CD14-positive monocyte (primary cell): ENCODE results near the gene OPN1SW. TPM values are rescaled to one million over a fixed set of nuclear protein-coding genes. Genes with fewer than 3 reads are reported as not detected.
A peak's percentile ranks its signal among the peaks of the same experiment; 100 is the strongest.

Experiments used
- DNase-seq, 3 donors: peaks; one replicate each; pipeline ENCODE4 v3.0.0-alpha.2; 2011 to 2022
- H2AFZ ChIP-seq: 2 replicates; pipeline ENCODE4 v1.6.0; 2012; ENCODE audit warnings: mild to moderate bottlenecking, low read depth, low read length, inconsistent platforms; ENCODE audit not compliant: insufficient read depth, poor library complexity, severe bottlenecking
- H3K27ac ChIP-seq, 2 donors: 1 replicate in 1 of 2; 2 replicates in 1 of 2; pipeline ENCODE4 v1.5.1; 2012 to 2013; ENCODE audit warnings: low read length in 2 of 2, control low read depth in 1 of 2, inconsistent platforms in 1 of 2, low read depth in 1 of 2, mild to moderate bottlenecking in 1 of 2
- H3K27me3 ChIP-seq, 2 donors: one replicate each; pipeline versions ENCODE4 v1.6.0 to v1.6.1; 2011 to 2013; ENCODE audit warnings: low read length in 2 of 2; ENCODE audit not compliant: control insufficient read depth in 2 of 2, insufficient read depth in 2 of 2
- H3K36me3 ChIP-seq, 2 donors: replicated peaks in 1 of 2; 1 replicate in 1 of 2; 2 replicates in 1 of 2; pipeline versions ENCODE4 v1.5.1 to v1.6.1; 2012 to 2013; ENCODE audit warnings: low read length in 2 of 2, control low read depth in 1 of 2, inconsistent platforms in 1 of 2, mild to moderate bottlenecking in 1 of 2; ENCODE audit not compliant: insufficient read depth in 2 of 2, control insufficient read depth in 1 of 2
- H3K4me1 ChIP-seq, 2 donors: 1 replicate in 1 of 2; 2 replicates in 1 of 2; pipeline versions ENCODE4 v1.5.1 to v1.6.1; 2012 to 2013; ENCODE audit warnings: low read length in 2 of 2, control low read depth in 1 of 2, inconsistent platforms in 1 of 2, mild to moderate bottlenecking in 1 of 2, moderate library complexity in 1 of 2; ENCODE audit not compliant: insufficient read depth in 2 of 2, control insufficient read depth in 1 of 2
- H3K4me2 ChIP-seq: replicated peaks from 2 replicates; pipeline ENCODE3; 2012; ENCODE audit warnings: low read length, moderate library complexity, mild to moderate bottlenecking; ENCODE audit not compliant: poor library complexity, severe bottlenecking; ENCODE audit errors: extremely low read depth
- H3K4me3 ChIP-seq, 3 experiments: fragments of 200-600 bp in 1 of 3; sonication (generic) in 1 of 3; replicated peaks in 1 of 3; 1 replicate in 2 of 3; 2 replicates in 1 of 3; pipeline ENCODE4 v1.5.1; 2011 to 2013; ENCODE audit warnings: low read length in 3 of 3, mild to moderate bottlenecking in 3 of 3, control low read depth in 2 of 3, low read depth in 2 of 3, inconsistent platforms in 1 of 3, moderate library complexity in 1 of 3
- H3K79me2 ChIP-seq: 2 replicates; pipeline ENCODE4 v1.6.0; 2012; ENCODE audit warnings: mild to moderate bottlenecking, control low read depth, inconsistent platforms, low read length, moderate library complexity; ENCODE audit not compliant: insufficient read depth
- H3K9ac ChIP-seq: 2 replicates; pipeline ENCODE4 v1.6.0; 2017; ENCODE audit warnings: low read length, mild to moderate bottlenecking; ENCODE audit not compliant: insufficient read depth, poor library complexity, severe bottlenecking
- H3K9me3 ChIP-seq, 2 donors: replicated peaks in 1 of 2; 1 replicate in 1 of 2; 2 replicates in 1 of 2; pipeline versions ENCODE4 v1.5.1 to v1.6.1; 2012 to 2013; ENCODE audit warnings: low read length in 2 of 2, control low read depth in 1 of 2; ENCODE audit not compliant: control insufficient read depth in 1 of 2, insufficient read depth in 1 of 2
- H4K20me1 ChIP-seq: 2 replicates; pipeline ENCODE4 v1.6.0; 2012; ENCODE audit warnings: mild to moderate bottlenecking, low read length, control low read depth, moderate library complexity; ENCODE audit not compliant: insufficient read depth
- H3K27ac Mint-ChIP-seq, 7 donors: one replicate each; pipeline ENCODE4 v1.8.0; 2020; ENCODE audit warnings: mild to moderate bottlenecking in 7 of 7, mixed read lengths in 7 of 7, moderate library complexity in 6 of 7, inconsistent platforms in 2 of 7
- H3K27me3 Mint-ChIP-seq, 3 donors: one replicate each; pipeline ENCODE4 v1.8.0; 2021 to 2022; ENCODE audit warnings: low read depth in 3 of 3, mild to moderate bottlenecking in 3 of 3, mixed read lengths in 3 of 3, moderate library complexity in 3 of 3, inconsistent platforms in 1 of 3
- H3K36me3 Mint-ChIP-seq, 2 donors: one replicate each; pipeline ENCODE4 v1.8.0; 2020; ENCODE audit warnings: mixed read lengths in 2 of 2, inconsistent platforms in 1 of 2, mild to moderate bottlenecking in 1 of 2
- H3K4me1 Mint-ChIP-seq: one replicate; pipeline ENCODE4 v1.8.0; 2020; ENCODE audit warnings: mild to moderate bottlenecking, mixed read lengths
- H3K4me3 Mint-ChIP-seq, 2 donors: one replicate each; pipeline ENCODE4 v1.8.0; 2020; ENCODE audit warnings: mild to moderate bottlenecking in 2 of 2, mixed read lengths in 2 of 2, moderate library complexity in 1 of 2
- H3K9me3 Mint-ChIP-seq, 7 donors: one replicate each; pipeline ENCODE4 v1.8.0; 2020 to 2022; ENCODE audit warnings: mixed read lengths in 7 of 7, mild to moderate bottlenecking in 6 of 7, moderate library complexity in 6 of 7, inconsistent platforms in 2 of 7
- CTCF ChIP-seq: fragments of 200-600 bp; IDR thresholded peaks from one replicate; pipeline ENCODE4 v1.8.0; 2022; ENCODE audit warnings: antibody characterized with exemption, mild to moderate bottlenecking
- WGBS: methylation state at CpG from one replicate; pipeline ENCODE4 v1.1.5; 2013; ENCODE audit warnings: missing lambda C conversion rate; ENCODE audit not compliant: insufficient coverage; 5-methylcytosine and 5-hydroxymethylcytosine counted together
- intact Hi-C, 2 donors: fragments of 100-400 bp; cut with micrococcal nuclease; formaldehyde crosslinking; loops; one replicate each; pipeline versions ENCODE4 v1.15.0 to v1.15.1; 2023
- polyA plus RNA-seq, 3 donors: library from polyadenylated mRNA; depleted of rRNA in 1 of 3; unstranded in 2 of 3; stranded (reverse) in 1 of 3; fragments of 300-500 nt in 2 of 3; fragments of >200 nt in 1 of 3; fragmentation: Illumina TruSeq in 2 of 3; gene quantifications; 1 replicate in 2 of 3; 2 replicates in 1 of 3; pipeline ENCODE4 v1.2.3, GENCODE V29; 2012 to 2021

Gene OPN1SW
- polyA plus RNA-seq, 3 donors: not detected

DNA sequence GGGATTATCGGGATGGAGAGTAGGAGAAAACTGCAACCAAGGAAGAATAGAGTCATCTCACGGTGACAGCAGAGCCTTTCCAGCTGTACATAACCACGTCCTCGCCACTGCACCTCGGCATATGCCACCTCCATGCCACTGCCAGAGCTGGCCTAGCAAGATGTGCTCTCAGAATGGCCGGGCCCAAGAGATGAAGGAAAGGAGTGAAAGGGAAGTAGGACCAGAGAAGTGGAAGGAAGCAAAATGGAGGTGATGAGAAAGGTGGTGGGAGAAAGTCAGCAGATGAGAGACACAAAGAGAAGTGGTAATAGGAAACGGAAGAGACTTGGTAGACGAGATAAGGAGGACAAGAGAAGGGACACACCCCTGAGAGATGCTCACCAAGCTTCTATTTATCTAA lies 44.4 kb downstream of the OPN1SW start:
- Mint-ChIP-seq H3K4me3 (peak overlapping the region in 1 of 2 donors; percentile 1), H3K36me3 (no peaks in the 10 kb centered on the region), H3K4me1 (no peaks in the 10 kb centered on the region), H3K27me3 (peaks cover 1 to 9% (median 2%) of the 10 kb centered on the region in 3 donors), H3K9me3 (peaks cover 0 to 3% (median 0%) of the 10 kb centered on the region in 7 donors), H3K27ac (peak overlapping the region in 1 of 7 donors; percentile 48)
- Histone ChIP-seq H3K27me3 (no peaks in the 10 kb centered on the region), H2AFZ (no peak overlapping the region), H3K4me1 (peaks cover 17 to 18% of the 10 kb centered on the region in 2 donors), H3K27ac (no peak overlapping the region), H3K9ac (no peak overlapping the region), H4K20me1 (no peaks in the 10 kb centered on the region), H3K4me2 (no peak overlapping the region), H3K79me2 (no peaks in the 10 kb centered on the region), H3K36me3 (no peaks in the 10 kb centered on the region), H3K4me3 (no peak overlapping the region), H3K9me3 (no peaks in the 10 kb centered on the region)
- 60% methylated on average over 4 of the region's 8 CpGs for WGBS
- intact Hi-C loops: no loop called here
- no peak for DNase-seq
- TF ChIP-seq CTCF: no peak

GRCh38 chr7:128729494-128729893 lies 46.1 kb downstream of the OPN1SW start:
- H3K79me2 ChIP-seq: no peaks in the 10 kb centered on the region
- H4K20me1 ChIP-seq: no peaks in the 10 kb centered on the region
- TF ChIP-seq CTCF: no peak
- no CpG with 5 or more reads among the region's 4 CpGs for WGBS
- Mint-ChIP-seq H3K4me1 (peaks cover 2% of the 10 kb centered on the region), H3K27ac (no peak overlapping the region), H3K27me3 (peaks cover 1 to 13% (median 7%) of the 10 kb centered on the region in 3 donors), H3K9me3 (peaks cover 0 to 3% (median 2%) of the 10 kb centered on the region in 7 donors), H3K4me3 (no peak overlapping the region), H3K36me3 (no peaks in the 10 kb centered on the region)
- H3K4me3 ChIP-seq: no peak overlapping the region
- no peaks in the 10 kb centered on the region for H3K9me3 ChIP-seq
- H3K27me3 ChIP-seq: no peaks in the 10 kb centered on the region
- no peak overlapping the region for H3K4me2 ChIP-seq
- H3K9ac ChIP-seq: no peak overlapping the region
- DNase-seq: no peak
- H3K4me1 ChIP-seq: peaks cover 2% of the 10 kb centered on the region in 2 donors
- no peaks in the 10 kb centered on the region for H3K36me3 ChIP-seq
- no peak overlapping the region for H3K27ac ChIP-seq
- no peak overlapping the region for H2AFZ ChIP-seq
- intact Hi-C loops: no loop called here
